ENCODE data around the gene CTNNA3. TPM values are rescaled to one million over a fixed set of nuclear protein-coding genes. Genes with fewer than 3 reads are reported as not detected.

CTNNA3 gene
- total and polyA plus RNA-seq, 7 donors, result under 0.01 to 4.6 (median 2.4) TPM; not detected in 1

GRCh38 chr10:67609996-67610793 is 85.8 kb downstream of the CTNNA3 start:
- no peak overlapping the region for H3K4me3 ChIP-seq
- no peak for DNase-seq
- TF ChIP-seq CTCF (IDR thresholded peaks at IDR 0.05) (no peak), EP300 (IDR thresholded peaks at IDR 0.05) (no peak), POLR2AphosphoS5 (IDR thresholded peaks at IDR 0.05) (no peak), POLR2A (IDR thresholded peaks at IDR 0.05) (no peak)
- no peaks in the 10 kb centered on the region for H3K27me3 ChIP-seq
- H3K9me3 ChIP-seq, result no peaks in the 10 kb centered on the region
- H3K27ac ChIP-seq, result no peak overlapping the region
- WGBS, 2 donors, result 78 to 81% methylated on average over 6 of the region's 6 CpGs
- H3K36me3 ChIP-seq, result no peaks in the 10 kb centered on the region
- peaks cover 0 to 39% (median 7%) of the 10 kb centered on the region in 4 donors for H3K4me1 ChIP-seq
- intact Hi-C loops (cut with DNase I), result no loop called here

DNA sequence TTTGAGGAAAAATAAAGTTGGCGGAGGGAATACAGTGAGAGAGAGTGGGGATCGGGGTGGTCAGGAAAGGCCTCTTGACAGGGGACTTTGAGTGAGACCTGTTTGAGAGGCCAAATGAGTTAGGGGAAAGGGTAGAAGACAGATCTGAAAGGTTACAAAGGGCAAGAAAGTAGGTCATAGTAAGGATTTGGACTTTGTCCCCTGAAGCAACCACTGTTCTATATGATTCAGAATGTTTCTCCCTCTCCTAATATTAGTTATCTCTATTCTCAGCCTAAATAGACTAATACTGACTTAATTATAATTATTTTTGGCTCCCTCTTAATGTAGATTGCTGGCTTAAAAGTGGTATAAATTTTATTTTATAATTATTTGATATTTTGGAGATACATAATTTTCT is 88.0 kb downstream of the CTNNA3 start:
- TF ChIP-seq CTCF (IDR thresholded peaks at IDR 0.05), result no peak
- no peak for TF ChIP-seq POLR2AphosphoS5 (IDR thresholded peaks at IDR 0.05)
- no peak for TF ChIP-seq EP300 (IDR thresholded peaks at IDR 0.05)
- no peak overlapping the region for H3K27ac ChIP-seq
- no peak overlapping the region for H3K4me3 ChIP-seq
- no peaks in the 10 kb centered on the region for H3K9me3 ChIP-seq
- intact Hi-C loops (cut with DNase I), result no loop called here
- DNase-seq, result no peak
- no peaks in the 10 kb centered on the region for H3K27me3 ChIP-seq
- no peaks in the 10 kb centered on the region for H3K36me3 ChIP-seq
- 96 to 97% methylated on average over 2 of the region's 2 CpGs for WGBS, 2 donors
- H3K4me1 ChIP-seq, result peaks cover 0 to 39% (median 7%) of the 10 kb centered on the region in 4 donors

DNA sequence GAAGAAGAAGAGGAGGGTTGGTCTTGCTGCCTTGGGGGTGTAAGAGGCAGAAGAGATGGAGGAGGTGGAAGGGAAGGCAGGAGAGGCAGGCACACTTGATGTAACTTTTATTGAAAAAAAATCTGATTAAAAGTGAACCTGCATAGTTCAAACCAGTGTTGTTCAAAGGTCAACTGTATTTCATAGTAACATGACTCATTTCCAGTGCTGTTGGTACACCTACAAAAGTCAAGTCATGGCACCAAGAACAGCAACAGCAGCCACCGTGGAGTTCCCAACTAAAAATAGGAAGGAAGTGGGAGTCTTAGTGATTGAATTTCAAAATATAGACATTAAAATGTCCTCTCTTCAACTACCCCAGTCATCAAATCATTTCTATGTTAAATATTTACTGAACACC is 88.5 kb downstream of the CTNNA3 start:
- no peak for TF ChIP-seq POLR2A (IDR thresholded peaks at IDR 0.05)
- TF ChIP-seq EP300 (IDR thresholded peaks at IDR 0.05), result no peak
- no peak for TF ChIP-seq POLR2AphosphoS5 (IDR thresholded peaks at IDR 0.05)
- TF ChIP-seq CTCF (IDR thresholded peaks at IDR 0.05), result no peak
- H3K27me3 ChIP-seq, result no peaks in the 10 kb centered on the region
- H3K36me3 ChIP-seq, result no peaks in the 10 kb centered on the region
- peaks cover 0 to 43% (median 8%) of the 10 kb centered on the region in 4 donors for H3K4me1 ChIP-seq
- intact Hi-C loops (cut with DNase I), result no loop called here
- 25 to 38% methylated on average over 1 of the region's 1 CpG for WGBS, 2 donors
- no peak for DNase-seq
- peak overlapping the region in 1 of 4 donors; percentile 70 for H3K27ac ChIP-seq
- no peak overlapping the region for H3K4me3 ChIP-seq
- no peaks in the 10 kb centered on the region for H3K9me3 ChIP-seq

GRCh38 chr10:67606572-67606971 is 89.4 kb downstream of the CTNNA3 start:
- 58 to 67% methylated on average over 3 of the region's 3 CpGs for WGBS, 2 donors
- TF ChIP-seq CTCF (IDR thresholded peaks at IDR 0.05) (no peak), POLR2AphosphoS5 (IDR thresholded peaks at IDR 0.05) (no peak), POLR2A (IDR thresholded peaks at IDR 0.05) (no peak), EP300 (IDR thresholded peaks at IDR 0.05) (no peak)
- DNase-seq, result no peak
- peak overlapping the region; percentile 2 to 70 (median 60) for H3K27ac ChIP-seq
- H3K9me3 ChIP-seq, result no peaks in the 10 kb centered on the region
- no peaks in the 10 kb centered on the region for H3K36me3 ChIP-seq
- H3K4me3 ChIP-seq, result peak overlapping the region in 1 of 4 donors; percentile 1
- peaks cover 0 to 46% (median 11%) of the 10 kb centered on the region in 4 donors for H3K4me1 ChIP-seq
- no peaks in the 10 kb centered on the region for H3K27me3 ChIP-seq
- intact Hi-C loops (cut with DNase I), result no loop called here
